Measurements from ENCODE around the gene SULT6B1.

- TF ChIP-seq, protein P1, sequence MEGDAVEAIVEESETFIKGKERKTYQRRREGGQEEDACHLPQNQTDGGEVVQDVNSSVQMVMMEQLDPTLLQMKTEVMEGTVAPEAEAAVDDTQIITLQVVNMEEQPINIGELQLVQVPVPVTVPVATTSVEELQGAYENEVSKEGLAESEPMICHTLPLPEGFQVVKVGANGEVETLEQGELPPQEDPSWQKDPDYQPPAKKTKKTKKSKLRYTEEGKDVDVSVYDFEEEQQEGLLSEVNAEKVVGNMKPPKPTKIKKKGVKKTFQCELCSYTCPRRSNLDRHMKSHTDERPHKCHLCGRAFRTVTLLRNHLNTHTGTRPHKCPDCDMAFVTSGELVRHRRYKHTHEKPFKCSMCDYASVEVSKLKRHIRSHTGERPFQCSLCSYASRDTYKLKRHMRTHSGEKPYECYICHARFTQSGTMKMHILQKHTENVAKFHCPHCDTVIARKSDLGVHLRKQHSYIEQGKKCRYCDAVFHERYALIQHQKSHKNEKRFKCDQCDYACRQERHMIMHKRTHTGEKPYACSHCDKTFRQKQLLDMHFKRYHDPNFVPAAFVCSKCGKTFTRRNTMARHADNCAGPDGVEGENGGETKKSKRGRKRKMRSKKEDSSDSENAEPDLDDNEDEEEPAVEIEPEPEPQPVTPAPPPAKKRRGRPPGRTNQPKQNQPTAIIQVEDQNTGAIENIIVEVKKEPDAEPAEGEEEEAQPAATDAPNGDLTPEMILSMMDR (IDR thresholded peaks at IDR 0.05) = no peak
- no peak for TF ChIP-seq EZH2 (IDR thresholded peaks at IDR 0.05; ENCODE audit: borderline replicate concordance, insufficient read depth, low read depth, low read length, poor library complexity, severe bottlenecking)
These were observed 69.3 kb downstream of the SULT6B1 start for GRCh38 chr2:37119157-37119556.

Measured in B cell (primary cell).